GM19238 (cell line): ENCODE data around the gene WDR73.

Source experiments
- DNase-seq: peaks from one replicate; pipeline ENCODE4 v3.0.0; 2011; ENCODE audit warnings: low spot score; ENCODE audit not compliant: insufficient read length

The WDR73 gene

GRCh38 chr15:84620626-84621025 is 33.5 kb downstream of the WDR73 start:
- no peak for DNase-seq

- no peak for DNase-seq
Measured at GRCh38 chr15:84616235-84616634, 37.8 kb downstream of the WDR73 start.

- no peak for DNase-seq
Measured at GRCh38 chr15:84611631-84612030, 42.5 kb downstream of the WDR73 start.

GRCh38 chr15:84609818-84610525 is 44.1 kb downstream of the WDR73 start:
- DNase-seq = no peak

GRCh38 chr15:84608707-84609284 is 45.3 kb downstream of the WDR73 start:
- no peak for DNase-seq

GRCh38 chr15:84606653-84607120 is 47.4 kb downstream of the WDR73 start:
- DNase-seq = no peak

GRCh38 chr15:84605554-84605882 is 48.6 kb downstream of the WDR73 start:
- DNase-seq = no peak

- no peak for DNase-seq
Measured at GRCh38 chr15:84604826-84605553, 49.1 kb downstream of the WDR73 start.

- no peak for DNase-seq
Measured at GRCh38 chr15:84603630-84604379, 50.3 kb downstream of the WDR73 start.

- DNase-seq = no peak
Measured at GRCh38 chr15:84601555-84601838, 52.6 kb downstream of the WDR73 start.

- DNase-seq = peak; percentile 97
Measured at GRCh38 chr15:84600687-84601554, 53.2 kb downstream of the WDR73 start, which contains the start of gene ZSCAN2. TSS of gene ZSCAN2 (plus strand) at chr15:84601009. CDS start at chr15:84603928, 2,919 bp downstream.

- no peak for DNase-seq
Measured at GRCh38 chr15:84600331-84600686, 53.8 kb downstream of the WDR73 start.

GRCh38 chr15:84599906-84600305 is 54.2 kb downstream of the WDR73 start:
- no peak for DNase-seq

GRCh38 chr15:84598993-84599392 is 55.1 kb downstream of the WDR73 start:
- no peak for DNase-seq

GRCh38 chr15:84598250-84598649 is 55.8 kb downstream of the WDR73 start:
- no peak for DNase-seq

GRCh38 chr15:84597296-84597695 is 56.8 kb downstream of the WDR73 start:
- no peak for DNase-seq

- no peak for DNase-seq
Measured at GRCh38 chr15:84595660-84596059, 58.4 kb downstream of the WDR73 start.

- DNase-seq = no peak
Measured at GRCh38 chr15:84594617-84595290, 59.3 kb downstream of the WDR73 start.

GRCh38 chr15:84591815-84592214 is 62.3 kb downstream of the WDR73 start:
- DNase-seq = no peak

- no peak for DNase-seq
Measured at GRCh38 chr15:84590406-84590805, 63.7 kb downstream of the WDR73 start.
